ENCODE measurements around the gene GRB14. TPM values are rescaled to one million over a fixed set of nuclear protein-coding genes. Genes with fewer than 3 reads are reported as not detected.
"Not testable (repeated sequence)": the region's sequence is repeated elsewhere in the genome, so short reads cannot be mapped to it uniquely, and the experiment has no call there.

The GRB14 gene
- 10 to 100 TPM in 1 of 2 donors, 1 to 10 TPM in 1; 6.4 to 14.8 TPM for total RNA-seq
- long read RNA-seq, transcript GRB14-201 (14 exons, 2,382 nt) = major isoform, 14 of 18 reads
- long read RNA-seq, partial matches to known transcripts = 2 of 18 reads
- long read RNA-seq, other reads (novel, unspliced or antisense) = 2 of 18 reads

DNA sequence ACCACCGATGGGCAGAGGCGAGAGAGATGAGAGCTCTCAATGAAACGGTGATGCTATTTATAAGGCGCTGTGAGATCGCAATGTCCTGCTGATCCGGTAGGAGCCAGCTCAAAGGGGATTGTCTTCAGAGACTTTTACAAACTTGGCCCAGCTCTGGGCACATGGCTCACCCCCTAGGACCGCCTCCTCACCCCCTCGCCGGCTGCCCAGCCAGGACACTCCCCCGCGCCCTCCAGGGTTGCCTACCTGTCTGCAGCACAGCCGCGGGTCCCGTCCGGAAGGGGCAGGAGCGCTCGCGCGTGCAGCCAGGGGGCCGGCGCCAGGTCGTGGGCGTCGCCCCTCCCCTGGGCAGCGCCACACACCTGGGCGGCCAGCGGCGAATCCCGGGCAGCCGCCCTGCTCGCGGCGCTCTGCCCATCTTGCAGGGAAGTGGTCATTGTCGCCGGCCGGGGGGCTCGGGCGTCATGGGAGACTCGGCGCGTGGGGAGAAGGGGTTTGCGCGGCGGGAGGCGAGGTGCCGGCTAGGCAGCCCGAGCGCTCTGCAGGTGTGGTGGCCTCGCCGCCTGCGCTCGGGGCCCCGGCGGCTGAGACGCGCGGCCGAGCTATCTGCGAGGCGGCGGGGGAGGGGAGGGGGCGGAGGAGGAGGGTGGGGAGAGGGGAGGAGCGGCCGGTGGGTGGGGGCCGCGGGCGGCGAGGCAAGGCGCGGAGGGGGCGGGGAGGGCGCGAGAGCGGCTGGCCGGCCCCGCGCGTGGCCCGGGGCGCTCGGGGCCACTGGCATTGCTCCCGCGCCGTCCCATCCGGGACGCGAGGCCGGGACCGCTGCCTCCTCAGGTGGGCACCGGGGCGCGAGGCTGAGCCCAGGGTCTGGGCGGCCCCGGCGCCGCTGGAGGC is at the start of gene GRB14:
GRB14 (minus strand) TSS at position 610 of the 891 bp plus-strand sequence; CDS start at position 437, 173 bp downstream.
- DNase-seq (peak; percentile 28), ATAC-seq (peak; percentile 90 to 92)
- intact Hi-C loops (cut with DNase I) = no loop called here

DNA sequence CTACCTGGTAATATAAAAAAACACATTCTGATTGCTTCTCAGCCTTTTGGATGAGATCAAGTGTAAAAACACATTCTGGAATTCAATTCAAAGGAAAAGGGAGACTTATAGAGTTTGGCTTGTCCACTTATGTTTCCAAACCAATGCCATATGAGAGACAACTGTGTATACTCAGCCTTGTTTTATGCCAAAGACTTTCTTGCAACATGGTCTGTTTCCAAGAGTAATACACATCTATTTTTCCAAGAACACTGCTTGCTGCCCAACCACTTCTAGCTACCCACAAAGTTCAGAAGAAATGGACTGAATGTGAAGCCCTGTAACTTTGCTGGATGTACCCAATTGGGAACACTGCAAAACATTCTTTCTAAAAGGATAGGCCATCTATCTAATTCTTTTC is 48.0 kb upstream of the GRB14 start:
- intact Hi-C loops (cut with DNase I) = no loop called here
- no peak for DNase-seq
- no peak for ATAC-seq

DNA sequence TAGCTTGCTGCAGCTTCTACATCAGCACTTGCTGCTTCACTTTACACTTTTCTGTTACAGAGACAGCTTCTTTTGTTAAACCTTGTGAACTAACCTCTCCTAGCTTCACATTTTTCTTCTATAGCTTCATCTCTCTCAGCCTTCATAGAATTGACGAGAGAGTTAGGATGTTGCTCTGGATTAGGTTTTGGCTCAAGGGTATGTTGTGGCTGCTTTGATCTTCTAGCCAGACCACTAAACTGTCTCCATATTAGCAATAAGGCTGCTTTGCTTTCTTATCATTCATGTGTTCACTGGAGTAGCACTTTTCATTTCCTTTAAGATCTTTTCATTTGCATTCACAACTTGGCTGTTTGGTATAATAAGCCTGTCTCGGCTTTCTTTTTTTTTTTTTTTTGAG is 46.3 kb upstream of the GRB14 start:
- intact Hi-C loops (cut with DNase I) = no loop called here
- DNase-seq (no peak), ATAC-seq (no peak)

DNA sequence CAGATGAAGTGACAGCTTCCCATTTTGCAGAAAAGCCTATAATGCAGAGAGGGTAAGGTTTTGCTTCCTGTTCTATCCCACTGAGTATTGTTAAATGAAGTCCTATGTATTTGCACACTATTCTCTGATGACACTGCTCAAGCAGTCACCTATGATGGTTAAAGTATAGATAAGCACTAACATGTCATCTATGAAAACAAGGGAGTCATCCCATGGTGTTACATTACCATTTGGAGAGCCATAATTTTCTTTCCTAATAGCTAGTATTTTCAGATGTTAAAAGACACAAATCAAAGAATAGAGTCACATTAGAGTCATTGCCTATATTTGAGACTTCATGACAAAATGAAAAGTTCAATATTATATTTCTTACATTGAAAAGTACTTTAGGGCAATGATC is 42.8 kb upstream of the GRB14 start:
- ATAC-seq (no peak), DNase-seq (no peak)
- intact Hi-C loops (cut with DNase I) = no loop called here

DNA sequence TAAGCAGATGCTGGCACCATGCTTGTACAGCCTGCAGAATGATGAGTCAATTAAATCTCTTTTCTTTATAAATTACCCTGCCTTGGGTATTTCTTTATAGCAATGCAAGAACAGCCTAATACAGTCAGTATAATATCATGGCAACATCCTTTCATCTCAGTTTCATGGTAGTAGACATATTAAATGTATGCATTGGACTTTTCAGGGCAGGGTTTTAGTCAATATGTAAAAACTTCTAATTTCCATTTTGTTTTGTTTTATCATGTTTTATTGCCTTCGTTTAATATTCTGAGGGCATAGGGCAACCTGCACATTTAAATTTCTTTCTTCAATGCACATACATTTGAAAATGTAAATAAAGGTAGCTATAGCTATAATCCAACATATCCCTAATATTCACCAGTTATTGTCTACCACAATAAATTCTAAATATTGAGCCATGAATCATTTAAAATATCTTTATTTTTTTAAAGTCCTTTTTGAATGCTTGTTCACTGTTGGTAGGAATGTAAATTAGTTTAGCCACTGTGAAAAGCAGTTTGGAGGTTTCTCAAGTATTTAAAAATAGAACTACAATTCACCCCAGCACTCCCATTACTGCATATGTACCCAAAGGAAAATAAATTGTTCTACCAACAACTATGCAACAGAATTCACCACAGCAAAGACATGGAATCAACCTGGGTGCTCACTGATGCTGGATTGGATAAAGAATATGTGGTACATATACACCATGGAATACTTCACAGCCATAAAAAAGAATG is 41.8 kb upstream of the GRB14 start:
- DNase-seq = no peak
- intact Hi-C loops (cut with DNase I) = no loop called here
- no peak for ATAC-seq

DNA sequence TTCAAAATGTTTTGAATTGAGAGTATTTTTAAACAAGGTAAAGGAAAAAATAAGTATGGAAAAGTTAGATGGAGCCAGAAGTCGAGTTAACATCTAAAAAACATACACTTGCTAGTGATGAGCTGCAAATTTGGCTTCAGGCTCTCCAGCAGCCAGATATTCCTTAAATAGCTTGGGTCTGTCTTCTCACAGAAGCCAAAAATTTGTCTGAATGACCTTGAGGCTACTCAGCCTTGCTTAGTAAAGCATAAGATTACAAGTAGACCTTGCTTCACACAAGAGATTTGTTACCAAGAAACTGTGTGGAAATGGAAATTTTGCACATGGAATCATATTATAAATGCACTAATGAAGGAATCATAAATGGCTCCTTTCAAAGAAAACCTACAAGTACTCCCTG is 40.8 kb upstream of the GRB14 start:
- ATAC-seq = peak; percentile 71 to 96

DNA sequence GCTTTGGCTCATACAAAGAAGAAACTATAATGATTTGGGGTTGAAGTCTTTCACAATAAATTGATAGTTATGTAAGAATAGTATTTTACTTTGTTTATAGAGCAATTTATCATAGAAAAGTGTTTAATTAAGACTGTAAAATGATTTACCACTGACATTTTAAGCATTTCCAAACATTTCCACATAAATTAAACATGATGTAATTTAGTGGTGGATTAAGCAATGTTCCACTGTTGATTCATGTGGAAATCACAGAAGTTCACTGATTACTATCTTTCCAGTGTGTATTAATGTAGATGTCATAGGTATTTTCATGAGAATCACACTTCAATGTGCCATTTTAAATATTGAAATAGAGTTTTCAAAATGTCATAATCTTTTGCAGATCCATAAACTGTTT is 40.1 kb upstream of the GRB14 start:
- DNase-seq = no peak
- intact Hi-C loops (cut with DNase I) = no loop called here
- no peak for ATAC-seq

More for the DNA sequence above, 40.8 kb upstream of the GRB14 start:
- intact Hi-C loops (cut with DNase I) = no loop called here
- DNase-seq = no peak

DNA sequence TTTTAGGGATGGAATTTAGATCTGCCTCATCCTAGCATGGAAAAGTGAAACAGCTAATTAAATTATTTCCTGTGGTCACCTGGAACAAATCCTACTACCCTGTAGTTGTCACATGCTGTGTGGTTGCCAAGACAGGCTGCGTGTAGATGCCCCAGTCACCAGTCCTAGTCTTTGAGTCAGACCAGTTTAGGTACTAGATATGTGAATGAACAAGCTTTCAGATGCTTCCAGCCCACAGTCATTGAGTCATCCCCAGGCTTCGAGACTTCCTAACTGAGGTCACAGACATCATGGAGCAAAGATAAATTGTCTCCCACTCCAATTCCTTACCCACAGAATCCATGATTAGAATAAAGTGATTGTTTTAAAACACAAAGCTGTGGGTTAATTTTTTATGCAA is 35.8 kb upstream of the GRB14 start:
- peak in 1 of 2 donors; percentile 58 for ATAC-seq
- no peak for DNase-seq
- intact Hi-C loops (cut with DNase I) = no loop called here

DNA sequence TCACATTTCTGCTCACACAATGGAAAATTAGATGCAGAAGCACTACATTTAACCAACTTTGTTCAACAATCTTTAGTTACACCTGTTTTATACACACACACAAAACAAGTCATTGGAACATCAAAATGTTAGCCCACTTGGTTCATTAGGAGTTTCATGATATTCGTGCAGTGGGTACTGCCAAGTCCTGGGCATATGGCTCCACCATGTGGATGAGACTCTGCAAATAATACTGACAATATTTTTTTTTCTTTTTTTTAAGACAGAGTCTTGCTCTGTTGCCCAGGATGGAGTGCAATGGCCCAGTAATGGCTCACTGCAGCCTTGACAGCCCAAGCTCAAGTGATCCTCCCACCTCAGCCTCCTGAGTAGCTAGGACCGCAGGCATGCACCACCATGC is 34.5 kb upstream of the GRB14 start:
- intact Hi-C loops (cut with DNase I) = no loop called here
- ATAC-seq (no peak), DNase-seq (no peak)

DNA sequence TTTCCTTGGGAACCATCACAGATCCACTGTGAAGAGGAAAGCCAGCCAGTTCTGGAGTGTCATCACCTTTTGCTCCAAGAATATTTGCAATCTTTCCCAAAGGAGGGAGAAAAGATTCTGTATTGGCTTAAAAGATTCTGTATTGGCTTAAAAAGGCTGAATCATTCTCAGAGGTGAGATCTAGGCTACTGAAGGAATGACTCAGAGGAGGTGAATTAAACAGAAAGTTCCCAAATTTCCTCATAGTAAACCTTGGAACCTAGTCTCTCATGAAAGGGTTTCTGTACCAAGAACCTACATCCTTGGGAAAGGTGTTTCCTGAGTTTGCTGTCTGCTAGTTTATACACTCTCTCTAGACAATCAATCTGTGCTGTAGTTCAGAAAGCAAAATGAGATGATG is 34.1 kb upstream of the GRB14 start:
- intact Hi-C loops (cut with DNase I) = no loop called here
- no peak for DNase-seq
- ATAC-seq = no peak

DNA sequence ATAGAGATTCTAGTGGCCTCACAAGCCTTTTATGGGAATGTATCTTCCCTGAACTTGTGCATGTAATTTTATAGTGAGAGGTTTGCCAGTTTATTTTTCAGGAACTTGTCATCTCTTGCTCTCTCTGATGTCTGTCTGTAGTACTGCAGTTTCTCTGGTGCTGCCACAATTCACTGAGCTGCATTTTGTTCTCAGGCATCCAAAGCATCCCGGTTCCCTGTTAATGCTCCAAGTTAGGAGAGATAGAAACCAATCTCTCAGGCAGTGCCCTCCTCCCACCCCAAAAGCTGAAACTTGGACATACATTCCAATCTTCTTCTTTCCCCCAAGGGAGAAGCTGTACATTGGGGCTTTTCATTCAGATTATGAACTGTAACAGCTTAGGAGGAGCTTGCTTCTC is 30.1 kb upstream of the GRB14 start:
- intact Hi-C loops (cut with DNase I) = no loop called here
- ATAC-seq (peak in 1 of 2 donors; percentile 68), DNase-seq (no peak)

DNA sequence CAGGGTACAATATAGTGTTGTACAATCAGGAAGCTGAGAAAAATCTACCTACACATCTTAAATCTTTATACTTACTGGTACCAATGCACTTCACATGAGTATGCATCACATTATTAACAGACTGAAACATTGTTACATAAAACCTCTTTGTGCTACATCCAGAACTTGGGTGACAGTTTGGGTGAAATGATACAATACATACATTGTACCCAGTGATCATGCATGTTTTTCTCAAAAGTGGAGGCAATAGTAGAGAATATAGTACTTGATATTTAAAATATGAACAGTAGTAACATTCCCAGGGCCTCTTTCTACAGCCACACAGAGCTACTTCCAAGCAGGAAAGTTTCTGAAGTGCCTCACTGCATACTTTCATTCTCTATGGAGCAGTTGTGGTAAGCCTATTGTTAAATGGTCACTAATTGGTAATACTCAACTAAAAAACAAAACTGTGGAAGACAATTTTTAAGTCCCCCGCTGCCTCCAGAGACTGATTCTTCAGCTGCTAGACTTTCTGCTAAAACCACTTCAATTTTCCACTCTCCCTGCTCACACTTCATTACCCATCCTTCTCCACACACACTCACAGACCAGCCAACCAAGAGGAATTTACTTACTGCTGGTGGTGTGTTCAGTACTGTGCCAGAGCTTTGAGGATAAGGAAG is 22.9 kb upstream of the GRB14 start:
- intact Hi-C loops (cut with DNase I) = no loop called here
- no peak for ATAC-seq
- no peak for DNase-seq

DNA sequence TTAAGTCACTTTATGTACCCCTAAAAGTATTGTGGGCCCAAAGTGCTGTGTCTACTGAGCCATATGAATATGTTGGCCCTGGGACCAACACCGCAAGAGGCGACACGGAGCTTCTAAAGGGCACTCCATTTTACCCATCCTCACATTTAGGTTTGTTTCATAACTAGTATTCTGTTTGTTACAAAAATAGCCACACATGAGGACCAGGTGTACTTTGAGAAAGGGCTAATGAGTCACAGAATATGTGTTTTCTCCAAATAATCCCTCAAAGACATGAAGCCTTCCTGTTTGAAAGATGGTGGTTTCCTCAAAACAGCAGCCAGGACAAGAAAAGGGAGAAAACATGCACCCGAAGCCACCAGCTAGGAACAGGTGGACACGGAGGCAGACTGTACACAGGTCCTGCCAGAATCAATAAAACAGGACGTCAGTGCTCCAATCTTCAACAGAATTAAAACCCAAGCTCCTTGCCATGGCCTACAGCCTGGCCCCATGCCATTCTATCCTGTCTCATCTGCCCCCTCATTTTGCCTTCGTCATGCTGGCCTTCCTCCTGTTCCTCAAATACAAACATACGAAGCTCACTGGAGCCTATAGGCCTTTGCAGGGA is 21.8 kb upstream of the GRB14 start:
- DNase-seq (no peak), ATAC-seq (no peak)
- intact Hi-C loops (cut with DNase I) = no loop called here

DNA sequence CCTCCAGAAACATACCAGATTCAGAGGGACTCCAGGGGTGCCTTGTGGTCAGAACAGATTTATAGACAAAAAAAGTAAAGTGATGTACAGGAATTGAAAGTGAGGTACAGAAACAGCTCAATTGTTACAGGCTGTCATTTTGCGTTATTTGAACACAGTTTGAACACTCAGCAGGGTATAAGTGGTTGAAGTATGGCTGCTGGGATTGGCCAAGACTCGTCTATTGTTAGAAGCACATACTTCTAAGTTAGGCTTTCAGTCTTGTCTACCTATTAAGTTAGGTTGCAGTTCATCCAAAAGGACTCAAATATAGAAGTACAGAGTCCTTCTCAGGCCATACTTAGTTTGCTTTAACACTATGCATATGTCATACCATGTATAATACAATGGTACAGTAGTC is 21.0 kb upstream of the GRB14 start:
- DNase-seq = no peak
- ATAC-seq = no peak
- intact Hi-C loops (cut with DNase I) = no loop called here

DNA sequence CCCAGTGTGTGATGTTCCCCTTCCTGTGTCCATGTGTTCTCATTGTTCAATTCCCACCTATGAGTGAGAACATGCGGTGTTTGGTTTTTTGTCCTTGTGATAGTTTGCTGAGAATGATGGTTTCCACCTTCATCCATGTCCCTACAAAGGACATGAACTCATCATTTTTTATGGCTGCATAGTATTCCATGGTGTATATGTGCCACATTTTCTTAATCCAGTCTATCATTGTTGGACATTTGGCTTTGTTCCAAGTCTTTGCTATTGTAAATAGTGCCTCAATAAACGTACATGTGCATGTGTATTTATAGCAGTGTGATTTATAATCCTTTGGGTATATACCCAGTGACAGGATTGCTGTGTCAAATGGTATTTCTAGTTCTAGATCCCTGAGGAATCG is 7.0 kb upstream of the GRB14 start:
- DNase-seq; intact Hi-C loops (cut with DNase I); ATAC-seq: not testable (repeated sequence)

DNA sequence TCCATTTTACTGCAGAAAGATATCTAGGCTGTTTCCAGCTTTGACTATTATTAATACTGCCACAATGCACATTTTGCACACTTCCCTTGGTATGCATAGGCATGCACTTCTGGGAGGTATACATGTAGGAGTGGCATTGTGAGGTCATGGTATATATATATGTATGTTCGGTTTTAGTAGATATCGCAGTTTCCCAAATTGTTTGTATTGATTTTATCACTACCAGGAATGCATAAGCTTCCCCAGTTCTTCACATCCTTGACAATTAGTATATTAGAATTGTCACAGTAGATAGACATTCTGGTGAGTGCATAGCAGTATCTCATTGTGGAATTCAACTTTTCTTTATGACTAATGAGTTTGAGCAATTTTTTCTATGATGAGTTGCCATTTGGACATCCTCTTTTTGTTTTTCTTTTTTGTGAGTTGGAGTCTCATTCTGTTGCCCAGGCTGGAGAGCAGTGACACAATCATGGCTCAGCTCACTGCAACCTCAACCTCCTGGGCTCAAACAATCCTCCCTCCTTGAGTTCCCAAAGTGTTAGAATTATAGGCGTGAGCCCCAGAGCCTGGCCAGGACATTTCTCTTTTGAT is 4.2 kb upstream of the GRB14 start:
- ATAC-seq = no peak
- no peak for DNase-seq
- intact Hi-C loops (cut with DNase I) = no loop called here

DNA sequence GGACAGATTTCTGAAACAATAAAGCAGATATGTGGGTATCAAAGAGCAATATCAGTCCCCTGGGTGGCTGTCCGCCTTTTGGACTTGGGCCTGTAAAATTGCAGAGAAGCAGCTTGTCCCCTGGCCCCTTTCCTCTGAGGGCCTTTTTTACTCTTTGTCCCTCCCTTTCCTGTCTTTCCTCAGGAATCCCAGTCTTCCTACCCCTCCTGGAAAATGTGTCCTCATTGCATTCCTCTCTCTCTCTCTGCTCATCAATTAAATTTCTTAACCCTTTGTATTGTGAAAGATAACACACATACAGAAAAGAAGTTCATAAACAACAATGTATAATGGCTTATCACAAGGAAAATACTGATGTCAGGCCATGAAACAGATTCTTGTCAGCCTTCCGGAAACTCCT is 3.0 kb upstream of the GRB14 start:
- intact Hi-C loops (cut with DNase I) = no loop called here

DNA sequence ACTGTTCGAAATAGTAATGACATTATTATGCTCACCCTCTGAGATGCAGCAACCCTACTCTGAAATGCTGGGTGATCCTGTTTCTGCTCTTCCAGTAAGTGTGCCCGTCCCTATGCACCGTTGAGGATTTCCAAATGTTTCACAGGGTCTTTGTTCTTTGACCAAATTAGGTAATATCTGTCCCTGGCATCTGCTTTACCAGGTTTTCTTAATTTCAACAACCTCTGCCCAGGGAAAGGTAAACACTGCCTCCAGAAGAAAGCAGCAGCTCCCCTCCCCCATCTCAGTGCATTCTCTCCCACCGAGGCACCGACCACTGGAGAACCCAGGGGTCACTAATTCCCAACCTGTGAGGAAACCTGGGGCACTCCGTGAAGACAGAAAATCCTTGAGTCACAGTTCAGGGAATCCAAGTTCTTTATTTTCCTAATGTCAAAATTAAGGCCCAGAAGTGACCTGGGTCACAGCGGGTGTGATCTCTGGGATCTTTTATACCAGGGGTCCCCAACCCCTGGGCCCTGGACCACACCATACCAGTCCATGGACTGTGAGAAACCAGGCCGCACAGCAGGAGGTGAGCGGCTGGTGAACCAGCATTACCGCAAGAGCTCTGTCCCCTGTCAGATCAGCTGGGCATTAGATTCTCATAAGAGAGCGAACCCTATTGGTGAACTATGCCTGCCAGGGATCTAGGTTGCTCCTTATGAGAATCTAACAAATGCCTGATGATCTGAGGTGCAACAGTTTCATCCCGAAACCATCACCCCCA is 1.2 kb upstream of the GRB14 start:
- intact Hi-C loops (cut with DNase I) = no loop called here

More for the DNA sequence above, 3.0 kb upstream of the GRB14 start:
- DNase-seq = no peak
- ATAC-seq = no peak

More for the DNA sequence above, 1.2 kb upstream of the GRB14 start:
- no peak for ATAC-seq
- DNase-seq = no peak
